Endodermal cell (in vitro differentiated cells): ENCODE measurements around the gene BMP8A. TPM values are rescaled to one million over a fixed set of nuclear protein-coding genes. Genes with fewer than 3 reads are reported as not detected.
"Not testable (repeated sequence)": the region's sequence is repeated elsewhere in the genome, so short reads cannot be mapped to it uniquely, and the experiment has no call there.

Source experiments
- DNase-seq: peaks from one replicate; pipeline ENCODE4 v3.0.0-alpha.2; 2017
- H3K27ac ChIP-seq: 2 replicates; pipeline ENCODE4 v1.5.1; 2013; ENCODE audit warnings: mild to moderate bottlenecking, low read depth, low read length, moderate library complexity
- H3K27me3 ChIP-seq: 2 replicates; pipeline ENCODE4 v1.6.1; 2013; ENCODE audit warnings: mild to moderate bottlenecking, low read length, moderate library complexity; ENCODE audit not compliant: insufficient read depth, control insufficient read depth, poor library complexity, severe bottlenecking
- H3K36me3 ChIP-seq: 2 replicates; pipeline ENCODE4 v1.7.0; 2013; ENCODE audit warnings: mild to moderate bottlenecking, low read length, moderate library complexity; ENCODE audit not compliant: control insufficient read depth, insufficient read depth
- H3K4me1 ChIP-seq: one replicate; pipeline ENCODE4 v1.7.0; 2013; ENCODE audit warnings: low read length; ENCODE audit not compliant: control insufficient read depth, insufficient read depth
- H3K4me3 ChIP-seq: 2 replicates; pipeline ENCODE4 v1.5.1; 2013; ENCODE audit warnings: mild to moderate bottlenecking, low read length, moderate library complexity
- H3K9ac ChIP-seq: 2 replicates; pipeline ENCODE4 v1.6.1; 2013; ENCODE audit warnings: mild to moderate bottlenecking, low read length, moderate library complexity; ENCODE audit not compliant: poor library complexity, severe bottlenecking; ENCODE audit errors: extremely low read depth
- H3K9me3 ChIP-seq: 2 replicates; pipeline ENCODE4 v1.6.1; 2013; ENCODE audit warnings: mild to moderate bottlenecking, low read length, moderate library complexity; ENCODE audit not compliant: control insufficient read depth
- H3K27ac Mint-ChIP-seq: 2 replicates; pipeline ENCODE4 v1.8.0; 2020; ENCODE audit warnings: mixed read lengths
- H3K27me3 Mint-ChIP-seq: 2 replicates; pipeline ENCODE4 v1.8.0; 2021; ENCODE audit warnings: mild to moderate bottlenecking, mixed read lengths; ENCODE audit not compliant: insufficient read depth
- H3K36me3 Mint-ChIP-seq: 2 replicates; pipeline ENCODE4 v1.8.0; 2020; ENCODE audit warnings: low read depth, mixed read lengths
- H3K4me1 Mint-ChIP-seq: 2 replicates; pipeline ENCODE4 v1.8.0; 2020; ENCODE audit warnings: mixed read lengths
- H3K4me3 Mint-ChIP-seq: 2 replicates; pipeline ENCODE4 v1.8.0; 2020; ENCODE audit warnings: mild to moderate bottlenecking, moderate library complexity, mixed read lengths
- H3K9me3 Mint-ChIP-seq: 2 replicates; pipeline ENCODE4 v1.8.0; 2020; ENCODE audit warnings: mild to moderate bottlenecking, mixed read lengths
- WGBS, 2 experiments: methylation state at CpG; one replicate each; pipeline versions ENCODE4 v1.1.5 to v1.1.7; 2013; ENCODE audit warnings: missing lambda C conversion rate in 2 of 2, mixed read lengths in 1 of 2; ENCODE audit not compliant: insufficient coverage in 1 of 2, insufficient read length in 1 of 2; 5-methylcytosine and 5-hydroxymethylcytosine counted together
- total RNA-seq, 2 donors: library from RNA; stranded (reverse); fragmentation: NEBNext Ultra II Directional in 1 of 2; extraction: Animal tissue kit (Norgen Biotek cat#: 25700) in 1 of 2; gene quantifications; 2 replicates in 1 of 2; 3 replicates in 1 of 2; pipeline ENCODE4 v1.2.1, GENCODE V29; 2021
- TF ChIP-seq, protein P1 (sequence below): fragments of 200-600 bp; sonication (generic); conservative IDR thresholded peaks from 2 replicates; pipeline ENCODE4 v1.5.0; 2021; ENCODE audit warnings: antibody characterized with exemption, mild to moderate bottlenecking

Gene BMP8A
- total RNA-seq, 2 donors from 2014 or later, result 0.66 to 0.75 TPM

DNA sequence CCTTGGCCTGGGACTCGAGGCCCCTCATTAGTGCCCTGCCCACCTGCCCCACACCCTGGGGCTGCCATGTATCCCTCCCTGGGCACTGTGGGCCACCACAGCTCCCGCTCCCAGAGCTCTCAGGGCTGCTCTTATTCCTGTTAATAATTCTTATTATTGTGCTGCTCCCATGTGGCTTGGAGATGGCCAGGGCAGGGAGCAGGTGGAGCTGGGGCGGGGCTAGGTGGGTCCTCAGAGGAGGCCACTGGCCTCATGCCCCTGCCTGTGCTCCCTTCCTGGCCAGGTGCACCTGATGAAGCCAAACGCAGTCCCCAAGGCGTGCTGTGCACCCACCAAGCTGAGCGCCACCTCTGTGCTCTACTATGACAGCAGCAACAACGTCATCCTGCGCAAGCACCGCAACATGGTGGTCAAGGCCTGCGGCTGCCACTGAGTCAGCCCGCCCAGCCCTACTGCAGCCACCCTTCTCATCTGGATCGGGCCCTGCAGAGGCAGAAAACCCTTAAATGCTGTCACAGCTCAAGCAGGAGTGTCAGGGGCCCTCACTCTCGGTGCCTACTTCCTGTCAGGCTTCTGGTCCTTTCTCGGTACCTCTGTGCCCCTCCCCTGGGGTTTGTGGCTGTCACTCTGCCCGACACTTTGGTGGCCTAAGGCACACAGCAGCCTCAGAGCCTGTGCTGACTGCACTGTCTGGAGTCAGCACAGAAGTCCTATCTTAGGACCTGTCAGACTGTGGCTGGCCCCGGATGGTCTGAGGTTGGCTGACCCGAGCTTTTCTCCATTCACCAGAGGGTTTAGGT is 34.1 kb downstream of the BMP8A start:
- no peaks in the 10 kb centered on the region for H3K27me3 Mint-ChIP-seq
- no peak overlapping the region for H3K4me3 Mint-ChIP-seq
- Histone ChIP-seq H3K9me3 (no peaks in the 10 kb centered on the region), H3K4me3 (no peak overlapping the region), H3K27ac (no peak overlapping the region), H3K9ac (no peak overlapping the region), H3K4me1 (no peaks in the 10 kb centered on the region), H3K27me3 (no peaks in the 10 kb centered on the region), H3K36me3 (peaks cover 6% of the 10 kb centered on the region)
- 87 to 94% methylated on average over 6 to 17 of the region's 17 CpGs for WGBS, 2 experiments
- H3K27ac Mint-ChIP-seq, result no peak overlapping the region
- no peaks in the 10 kb centered on the region for H3K9me3 Mint-ChIP-seq
- H3K4me1 Mint-ChIP-seq, result no peaks in the 10 kb centered on the region
- peaks cover 11% of the 10 kb centered on the region for H3K36me3 Mint-ChIP-seq
- TF ChIP-seq, protein P1, sequence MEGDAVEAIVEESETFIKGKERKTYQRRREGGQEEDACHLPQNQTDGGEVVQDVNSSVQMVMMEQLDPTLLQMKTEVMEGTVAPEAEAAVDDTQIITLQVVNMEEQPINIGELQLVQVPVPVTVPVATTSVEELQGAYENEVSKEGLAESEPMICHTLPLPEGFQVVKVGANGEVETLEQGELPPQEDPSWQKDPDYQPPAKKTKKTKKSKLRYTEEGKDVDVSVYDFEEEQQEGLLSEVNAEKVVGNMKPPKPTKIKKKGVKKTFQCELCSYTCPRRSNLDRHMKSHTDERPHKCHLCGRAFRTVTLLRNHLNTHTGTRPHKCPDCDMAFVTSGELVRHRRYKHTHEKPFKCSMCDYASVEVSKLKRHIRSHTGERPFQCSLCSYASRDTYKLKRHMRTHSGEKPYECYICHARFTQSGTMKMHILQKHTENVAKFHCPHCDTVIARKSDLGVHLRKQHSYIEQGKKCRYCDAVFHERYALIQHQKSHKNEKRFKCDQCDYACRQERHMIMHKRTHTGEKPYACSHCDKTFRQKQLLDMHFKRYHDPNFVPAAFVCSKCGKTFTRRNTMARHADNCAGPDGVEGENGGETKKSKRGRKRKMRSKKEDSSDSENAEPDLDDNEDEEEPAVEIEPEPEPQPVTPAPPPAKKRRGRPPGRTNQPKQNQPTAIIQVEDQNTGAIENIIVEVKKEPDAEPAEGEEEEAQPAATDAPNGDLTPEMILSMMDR, result no peak
- DNase-seq, result no peak

DNA sequence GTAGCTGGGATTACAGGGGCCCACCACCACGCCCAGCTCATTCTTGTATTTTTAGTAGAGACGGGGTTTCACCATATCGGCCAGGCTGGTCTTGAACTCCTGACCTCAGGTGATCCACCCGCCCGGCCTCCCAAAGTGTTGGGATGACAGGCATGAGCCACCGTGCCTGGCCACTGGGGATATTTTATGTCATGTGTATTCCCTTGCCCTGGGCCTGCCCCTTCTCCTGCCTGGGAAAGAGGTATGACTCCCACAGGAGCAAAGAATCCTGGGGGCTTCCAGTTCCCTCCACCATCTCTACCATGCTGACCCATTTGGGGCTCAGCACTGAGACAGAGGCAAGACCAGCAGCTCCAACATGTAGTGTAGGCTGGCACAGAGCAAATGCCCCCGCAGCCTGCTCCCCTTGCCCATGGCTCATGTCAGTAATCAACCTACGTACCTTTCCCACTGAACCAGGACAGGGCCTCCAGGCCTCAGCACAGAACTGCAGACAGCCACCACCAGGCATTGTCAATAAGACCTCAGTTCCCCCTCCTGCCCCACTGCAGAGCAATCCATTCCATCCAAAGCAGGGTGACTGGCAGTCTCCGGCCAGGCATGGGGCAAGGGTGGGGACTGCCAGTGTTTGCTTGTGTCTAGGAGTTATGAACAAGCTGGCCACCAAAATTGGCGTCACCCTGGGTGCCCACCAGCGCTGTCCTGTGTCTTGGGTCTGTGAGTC is 35.2 kb downstream of the BMP8A start:
- H3K4me1 ChIP-seq, result no peaks in the 10 kb centered on the region
- H3K27ac Mint-ChIP-seq, result no peak overlapping the region
- H3K27ac ChIP-seq, result no peak overlapping the region
- TF ChIP-seq, protein P1, result no peak
- 93% methylated on average over 7 to 11 of the region's 11 CpGs for WGBS, 2 experiments
- no peak for DNase-seq
- no peaks in the 10 kb centered on the region for H3K9me3 Mint-ChIP-seq
- no peaks in the 10 kb centered on the region for H3K9me3 ChIP-seq
- peaks cover 10% of the 10 kb centered on the region for H3K36me3 ChIP-seq
- H3K9ac ChIP-seq, result no peak overlapping the region
- H3K4me3 Mint-ChIP-seq, result no peak overlapping the region
- no peaks in the 10 kb centered on the region for H3K27me3 ChIP-seq
- H3K4me1 Mint-ChIP-seq, result no peaks in the 10 kb centered on the region
- peaks cover 11% of the 10 kb centered on the region for H3K36me3 Mint-ChIP-seq
- H3K27me3 Mint-ChIP-seq, result no peaks in the 10 kb centered on the region
- H3K4me3 ChIP-seq, result no peak overlapping the region

DNA sequence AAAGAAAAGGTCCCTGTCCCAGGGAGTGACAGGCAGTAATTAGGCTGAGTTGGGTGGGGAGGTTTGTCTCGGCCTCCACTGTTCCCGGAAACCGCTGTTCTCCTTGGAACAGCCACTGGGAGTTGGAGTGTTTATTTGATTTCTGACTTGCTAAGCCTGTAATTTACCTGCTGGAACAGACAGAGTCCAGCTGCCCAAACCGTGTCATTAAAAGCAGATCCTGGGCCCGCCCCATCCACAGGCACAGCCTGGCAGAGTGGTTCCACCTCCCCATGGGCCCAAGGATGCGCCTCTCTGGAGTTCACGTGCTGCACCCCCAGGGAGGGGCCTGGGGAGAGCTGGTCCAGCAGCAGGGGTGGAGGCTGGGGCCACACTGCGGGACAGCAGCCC is 35.7 kb downstream of the BMP8A start:
- H3K27me3 Mint-ChIP-seq, H3K9me3 ChIP-seq: not testable (repeated sequence)

More for the DNA sequence above, 35.7 kb downstream of the BMP8A start:
- not testable (repeated sequence) for H3K27ac Mint-ChIP-seq, H3K4me1 Mint-ChIP-seq, H3K9me3 Mint-ChIP-seq, H3K4me3 Mint-ChIP-seq, H3K9ac ChIP-seq, H3K4me1 ChIP-seq, H3K27me3 ChIP-seq, H3K27ac ChIP-seq, H3K4me3 ChIP-seq, H3K36me3 ChIP-seq, DNase-seq
- peaks cover 17% of the 10 kb centered on the region for H3K36me3 Mint-ChIP-seq
- 90 to 96% methylated on average over 2 to 8 of the region's 8 CpGs for WGBS, 2 experiments
